Left lung (tissue), 10 donors: ENCODE results near the gene PCSK6. TPM values are rescaled to one million over a fixed set of nuclear protein-coding genes. Genes with fewer than 3 reads are reported as not detected.

ENCODE experiments used
- ATAC-seq: fragments of 200-7000 bp; cut with Tn5 transposase; one replicate; pipeline ENCODE4 v1.9.1; 2020; ENCODE audit warnings: moderate library complexity
- DNase-seq, 4 donors: peaks; one replicate each; pipeline ENCODE4 v3.0.0-alpha.2; 2013 to 2020
- H3K27ac ChIP-seq, 2 donors: fragments of 200-600 bp; sonication (generic) in 1 of 2; one replicate each; pipeline versions ENCODE4 v1.5.0 to v1.8.0; 2020 to 2021
- H3K27me3 ChIP-seq, 2 donors: fragments of 200-600 bp; sonication (generic) in 1 of 2; one replicate each; pipeline versions ENCODE4 v1.5.0 to v1.8.0; 2020 to 2021
- H3K36me3 ChIP-seq, 2 donors: fragments of 200-600 bp; sonication (generic) in 1 of 2; one replicate each; pipeline versions ENCODE4 v1.5.0 to v1.8.0; 2020 to 2021
- H3K4me1 ChIP-seq, 2 donors: fragments of 200-600 bp; one replicate each; pipeline ENCODE4 v1.8.0; 2021
- H3K4me3 ChIP-seq, 2 donors: fragments of 200-600 bp; sonication (generic) in 1 of 2; one replicate each; pipeline versions ENCODE4 v1.5.0 to v1.8.0; 2020 to 2021; ENCODE audit warnings: mild to moderate bottlenecking in 1 of 2
- H3K9me3 ChIP-seq, 2 donors: fragments of 200-600 bp; sonication (generic) in 1 of 2; one replicate each; pipeline versions ENCODE4 v1.5.0 to v1.8.0; 2020 to 2021
- CTCF ChIP-seq, 2 donors: fragments of 200-600 bp; sonication (generic) in 1 of 2; IDR thresholded peaks; one replicate each; pipeline versions ENCODE4 v1.5.0 to v1.8.0; 2021; ENCODE audit warnings: antibody characterized with exemption in 2 of 2
- intact Hi-C, 2 donors: fragments of 100-400 bp; cut with DNase I; formaldehyde crosslinking; loops; one replicate each; pipeline versions ENCODE4 v1.11.2 to v1.14.2; 2022
- polyA plus RNA-seq, 6 donors: library from polyadenylated mRNA; unstranded; fragments of 120-200 nt; gene quantifications; one replicate each; pipeline ENCODE4 v1.2.1, GENCODE V29; 2013; ENCODE audit not compliant: insufficient read length in 6 of 6
- total RNA-seq, 2 donors: library from RNA; stranded (reverse); fragmentation: NEBNext Ultra II Directional; extraction: Animal tissue kit (Norgen Biotek cat#: 25700); gene quantifications; one replicate each; pipeline ENCODE4 v1.2.1, GENCODE V29; 2021
- donor health status: DM: no; HTN: yes; CAD: no.
- donor health status: DM: no; HTN: no; CAD: no.

The PCSK6 gene
- total and polyA plus RNA-seq, 8 donors = 7.7 to 25.7 (median 22.8) TPM

GRCh38 chr15:101444015-101444414 is 45.5 kb downstream of the PCSK6 start:
- ATAC-seq (no peak), DNase-seq (no peak)
- no peaks in the 10 kb centered on the region for H3K27me3 ChIP-seq
- no peaks in the 10 kb centered on the region for H3K36me3 ChIP-seq
- peaks cover 10 to 20% of the 10 kb centered on the region in 2 donors for H3K4me1 ChIP-seq
- no peak overlapping the region for H3K27ac ChIP-seq
- TF ChIP-seq CTCF (IDR thresholded peaks at IDR 0.05) = no peak
- intact Hi-C loops = no loop called here
- H3K9me3 ChIP-seq = no peaks in the 10 kb centered on the region
- no peak overlapping the region for H3K4me3 ChIP-seq

GRCh38 chr15:101442272-101442671 is 47.2 kb downstream of the PCSK6 start:
- Histone ChIP-seq H3K27me3 (no peaks in the 10 kb centered on the region), H3K27ac (no peak overlapping the region), H3K4me1 (peaks cover 13 to 24% of the 10 kb centered on the region in 2 donors), H3K4me3 (no peak overlapping the region), H3K9me3 (no peaks in the 10 kb centered on the region), H3K36me3 (no peaks in the 10 kb centered on the region)
- DNase-seq (no peak), ATAC-seq (no peak)
- intact Hi-C loops = no loop called here
- TF ChIP-seq CTCF (IDR thresholded peaks at IDR 0.05) = no peak

GRCh38 chr15:101441696-101442095 is 47.8 kb downstream of the PCSK6 start:
- intact Hi-C loops = no loop called here
- DNase-seq (no peak), ATAC-seq (no peak)
- no peak overlapping the region for H3K27ac ChIP-seq
- H3K4me1 ChIP-seq = peaks cover 13 to 19% of the 10 kb centered on the region in 2 donors
- no peaks in the 10 kb centered on the region for H3K9me3 ChIP-seq
- no peaks in the 10 kb centered on the region for H3K36me3 ChIP-seq
- no peak for TF ChIP-seq CTCF (IDR thresholded peaks at IDR 0.05)
- no peak overlapping the region for H3K4me3 ChIP-seq
- no peaks in the 10 kb centered on the region for H3K27me3 ChIP-seq

GRCh38 chr15:101440846-101441590 is 48.5 kb downstream of the PCSK6 start:
- Histone ChIP-seq H3K4me3 (no peak overlapping the region), H3K4me1 (peaks cover 13 to 14% of the 10 kb centered on the region in 2 donors), H3K9me3 (no peaks in the 10 kb centered on the region), H3K27ac (no peak overlapping the region), H3K36me3 (no peaks in the 10 kb centered on the region), H3K27me3 (no peaks in the 10 kb centered on the region)
- intact Hi-C loops = no loop called here
- ATAC-seq = no peak
- no peak for DNase-seq
- TF ChIP-seq CTCF (IDR thresholded peaks at IDR 0.05) = no peak

- Histone ChIP-seq H3K36me3 (no peaks in the 10 kb centered on the region), H3K27me3 (peaks cover 0 to under 1% of the 10 kb centered on the region in 2 donors), H3K9me3 (no peaks in the 10 kb centered on the region), H3K4me3 (no peak overlapping the region), H3K27ac (no peak overlapping the region), H3K4me1 (peaks cover 5 to 6% of the 10 kb centered on the region in 2 donors)
- ATAC-seq = peak; percentile 43
- no peak for TF ChIP-seq CTCF (IDR thresholded peaks at IDR 0.05)
- intact Hi-C loops = no loop called here
- DNase-seq = peak in 2 of 4 donors; percentile 44 to 58
Measured at GRCh38 chr15:101439920-101440319, 49.6 kb downstream of the PCSK6 start.
